Stimulated activated CD8-positive, alpha-beta memory T cell treated with anti-CD3 and anti-CD28 coated beads, Interleukin-4, amount 100 ng/mL, for 1 hour (primary cell): ENCODE data around the gene ZNF593.

Experiments used
- DNase-seq, 2 donors: peaks; one replicate each; pipeline ENCODE4 v3.0.0-alpha.2; 2020; ENCODE audit warnings: low read depth in 2 of 2, low spot score in 1 of 2

ZNF593 gene

GRCh38 chr1:26169669-26170471, at the start of gene ZNF593:
Gene ZNF593, plus strand, starts transcription at chr1:26169908. Its CDS starts 76 bp downstream, at chr1:26169984.
- peak; percentile 69 to 74 for DNase-seq

DNA sequence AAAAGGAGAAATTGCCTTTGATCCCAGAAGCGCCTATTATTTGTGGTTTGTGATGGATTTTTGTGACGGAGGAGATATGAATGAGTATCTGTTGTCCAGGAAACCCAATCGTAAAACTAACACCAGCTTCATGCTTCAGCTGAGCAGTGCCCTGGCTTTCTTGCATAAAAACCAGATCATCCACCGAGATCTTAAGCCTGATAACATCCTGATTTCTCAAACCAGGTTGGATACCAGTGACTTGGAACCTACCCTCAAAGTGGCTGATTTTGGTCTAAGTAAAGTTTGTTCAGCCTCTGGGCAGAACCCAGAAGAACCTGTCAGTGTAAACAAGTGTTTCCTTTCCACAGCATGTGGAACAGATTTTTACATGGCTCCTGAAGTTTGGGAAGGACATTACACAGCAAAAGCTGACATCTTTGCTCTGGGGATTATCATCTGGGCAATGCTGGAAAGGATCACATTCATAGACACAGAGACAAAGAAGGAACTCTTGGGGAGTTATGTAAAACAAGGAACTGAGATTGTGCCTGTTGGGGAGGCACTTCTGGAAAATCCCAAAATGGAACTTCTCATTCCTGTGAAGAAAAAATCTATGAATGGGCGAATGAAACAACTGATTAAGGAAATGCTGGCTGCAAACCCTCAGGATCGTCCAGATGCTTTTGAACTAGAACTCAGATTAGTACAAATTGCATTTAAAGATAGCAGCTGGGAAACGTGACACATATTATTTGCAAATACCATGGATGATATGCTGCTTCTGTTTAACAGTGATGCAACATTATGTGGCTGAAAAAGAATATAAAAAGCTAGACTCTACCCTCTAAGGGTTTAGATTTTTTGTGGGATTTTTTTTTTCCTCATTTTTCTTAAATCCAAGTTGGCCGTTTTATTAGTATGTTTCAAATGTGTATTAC, 47.6 kb upstream of the ZNF593 start:
- DNase-seq, result no peak

DNA sequence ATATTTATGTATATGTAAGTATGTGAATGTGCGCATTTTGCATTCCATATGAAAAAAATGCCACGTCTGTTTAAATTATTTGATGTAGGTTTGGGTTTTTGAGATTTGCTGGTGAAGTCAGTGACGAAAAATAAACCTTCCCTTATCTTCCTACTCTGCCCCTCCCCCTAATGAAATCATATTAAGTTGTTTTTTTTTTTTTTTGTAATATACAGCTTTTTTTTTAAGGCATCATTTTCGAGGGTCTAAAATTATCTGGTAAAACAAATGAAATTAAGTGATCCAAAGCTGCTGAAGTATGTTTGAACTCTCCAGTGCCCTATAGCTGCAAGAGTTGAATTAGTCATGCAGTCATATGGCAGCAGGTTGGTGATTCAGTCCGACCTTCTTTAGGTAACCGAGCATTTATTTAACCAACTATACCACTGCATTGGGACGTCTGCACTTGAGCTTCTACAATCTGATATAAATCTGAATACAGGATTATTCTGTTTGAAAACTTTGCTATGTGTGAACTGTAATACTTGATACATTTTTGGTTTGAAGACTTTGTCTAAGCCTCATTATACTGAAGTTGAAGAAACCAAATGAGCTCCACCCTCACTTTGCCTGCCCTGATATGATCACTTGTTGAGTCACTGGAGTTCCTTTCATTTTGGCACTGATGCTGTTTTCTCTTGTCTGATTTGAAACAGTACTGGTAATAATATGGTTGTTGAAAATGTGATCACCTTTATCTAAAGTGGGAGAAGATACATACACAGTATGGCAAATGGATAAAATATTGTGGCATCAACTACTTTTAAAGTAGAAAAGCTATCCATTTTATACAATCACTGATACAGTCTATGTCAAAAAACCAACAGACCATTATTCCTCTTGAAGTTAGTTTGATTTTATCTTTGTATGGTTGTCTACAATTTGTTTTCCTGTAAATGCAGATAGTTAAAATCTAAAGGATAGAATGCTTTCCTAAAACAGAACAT, 46.4 kb upstream of the ZNF593 start:
- DNase-seq, result no peak

GRCh38 chr1:26124418-26125331, 45.0 kb upstream of the ZNF593 start:
- DNase-seq, result no peak

DNA sequence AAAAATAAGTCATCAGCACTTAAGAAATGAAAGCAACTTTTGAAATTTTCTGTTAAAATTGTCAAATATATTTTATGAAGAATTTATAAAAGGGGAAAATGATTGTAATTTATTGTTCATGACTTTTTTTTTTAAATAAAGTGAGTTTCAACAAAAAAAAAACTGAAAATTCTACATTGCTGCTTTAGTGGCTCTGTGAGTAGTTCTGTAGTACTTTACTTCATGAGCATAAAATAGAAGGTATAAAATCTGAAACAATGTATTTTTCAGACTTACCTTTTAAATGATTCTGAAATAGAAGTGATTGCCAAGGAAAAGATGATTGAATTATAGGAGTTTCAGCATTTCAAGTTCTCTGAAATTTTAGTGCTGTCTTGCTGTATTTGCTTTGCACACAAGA, 44.3 kb upstream of the ZNF593 start:
- no peak for DNase-seq

- no peak for DNase-seq
Observed at GRCh38 chr1:26125946-26126320, 43.8 kb upstream of the ZNF593 start.

- DNase-seq, result no peak
Observed at GRCh38 chr1:26126321-26127084, 43.2 kb upstream of the ZNF593 start.

- no peak for DNase-seq
Observed at GRCh38 chr1:26127235-26128163, 42.2 kb upstream of the ZNF593 start.

- no peak for DNase-seq
Observed at GRCh38 chr1:26129778-26130177, 39.9 kb upstream of the ZNF593 start.

DNA sequence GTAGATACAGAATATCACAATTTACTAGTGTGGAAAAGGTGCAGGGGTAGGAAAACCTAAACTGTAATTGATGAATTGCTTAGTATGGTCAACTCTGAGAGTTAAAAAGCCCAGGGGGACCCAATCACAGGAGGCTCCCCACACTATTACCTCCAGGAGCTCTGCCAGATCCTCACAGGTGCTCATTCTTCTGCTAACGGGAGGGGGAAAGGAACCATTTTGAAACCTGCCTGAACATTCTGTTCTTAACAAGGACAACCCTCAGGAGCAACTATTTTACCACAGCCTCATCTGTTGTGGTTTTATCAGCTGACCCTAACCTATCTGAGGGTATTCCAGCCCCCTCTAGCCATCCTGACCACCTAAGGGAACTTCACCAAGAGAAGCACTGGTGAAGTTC, 39.0 kb upstream of the ZNF593 start:
- no peak for DNase-seq

DNA sequence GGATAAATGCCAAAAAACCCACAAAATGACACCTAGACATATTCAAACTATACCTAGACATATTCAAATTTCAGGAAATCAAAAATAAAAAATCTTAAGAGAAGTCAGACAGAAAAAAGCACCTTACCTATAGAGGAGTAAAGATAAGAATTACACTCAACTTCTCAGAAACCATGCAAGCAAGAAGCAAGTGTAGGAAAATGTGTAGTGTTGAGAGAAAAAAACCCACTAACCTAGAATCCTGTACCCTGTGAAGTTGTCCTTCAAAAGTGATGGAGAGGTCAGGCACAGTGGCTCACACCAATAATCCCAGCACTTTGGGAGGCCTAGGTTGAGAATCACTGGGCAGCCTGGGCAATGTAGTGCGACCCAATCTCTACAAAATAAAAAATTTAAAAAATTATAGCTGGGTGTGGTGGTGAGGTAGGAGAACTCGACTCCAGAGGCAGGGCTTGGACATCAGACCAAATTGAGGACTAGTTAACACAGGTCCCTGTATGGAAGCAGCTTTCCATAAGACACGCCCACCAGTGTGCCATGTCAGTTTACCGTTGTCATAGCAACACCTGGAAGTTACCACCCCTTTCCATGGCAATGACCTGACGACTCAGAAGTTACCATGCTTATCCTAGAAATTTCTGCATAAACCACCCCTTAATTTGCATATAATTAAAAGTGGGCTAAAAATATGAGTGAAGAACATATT, 37.4 kb upstream of the ZNF593 start:
- DNase-seq, result no peak

GRCh38 chr1:26132834-26133167, 36.9 kb upstream of the ZNF593 start:
- no peak for DNase-seq

- DNase-seq, result no peak
Observed at GRCh38 chr1:26134466-26134865, 35.2 kb upstream of the ZNF593 start.

- DNase-seq, result no peak
Observed at GRCh38 chr1:26138974-26139558, 30.6 kb upstream of the ZNF593 start.

GRCh38 chr1:26142159-26142558, 27.5 kb upstream of the ZNF593 start:
- no peak for DNase-seq

DNA sequence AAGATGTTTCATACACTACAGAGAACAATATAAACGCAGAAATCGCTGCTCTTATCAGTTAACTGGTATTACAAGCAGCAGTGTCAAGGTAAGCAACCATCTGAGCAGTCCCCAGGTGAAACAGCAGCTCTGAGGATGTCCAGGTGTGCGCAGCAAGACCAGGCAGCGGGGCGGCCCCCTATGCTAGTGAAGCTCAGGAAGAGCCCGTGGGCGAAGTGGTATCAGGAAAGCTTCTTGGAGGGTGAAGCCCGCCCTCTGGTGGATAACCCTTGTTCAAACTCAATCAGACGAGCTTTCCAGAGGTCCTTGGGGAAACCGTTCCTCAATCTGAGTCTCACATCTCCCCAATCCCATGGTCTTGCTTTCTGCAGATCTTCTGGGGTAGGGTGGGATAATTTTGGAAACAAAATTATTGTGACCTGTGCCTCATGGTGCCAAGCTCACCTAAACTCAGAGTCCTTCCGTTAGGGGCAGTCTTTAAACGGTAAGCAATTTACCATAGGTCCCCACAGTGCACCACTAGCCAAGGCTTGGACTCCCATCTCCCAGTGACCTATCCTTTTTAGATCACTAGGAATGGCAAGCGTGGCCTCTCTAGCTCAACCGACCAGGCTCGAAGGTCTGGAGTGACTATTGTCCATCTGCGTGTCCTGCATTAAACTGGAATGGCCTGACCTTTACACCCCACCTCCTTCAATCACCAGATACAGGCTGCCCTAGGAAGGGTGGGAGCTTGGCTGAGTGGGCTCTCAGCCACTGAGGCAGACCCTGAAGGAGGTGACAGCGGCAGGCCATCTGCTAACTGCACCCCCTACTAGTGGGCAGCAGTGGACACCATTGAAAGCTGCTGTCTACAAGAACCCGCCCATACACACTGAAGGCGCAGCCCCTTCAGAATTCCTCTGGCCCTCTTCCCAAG, 24.4 kb upstream of the ZNF593 start:
- DNase-seq, result peak; percentile 50 to 59
